ENCODE measurements around the gene ZNF385B. TPM values are rescaled to one million over a fixed set of nuclear protein-coding genes. Genes with fewer than 3 reads are reported as not detected.

Gene ZNF385B
- polyA plus RNA-seq, 1 donor (not counting 4 experiments of a cell fraction or from before 2014, with no cell fraction given): 0.17 TPM

DNA sequence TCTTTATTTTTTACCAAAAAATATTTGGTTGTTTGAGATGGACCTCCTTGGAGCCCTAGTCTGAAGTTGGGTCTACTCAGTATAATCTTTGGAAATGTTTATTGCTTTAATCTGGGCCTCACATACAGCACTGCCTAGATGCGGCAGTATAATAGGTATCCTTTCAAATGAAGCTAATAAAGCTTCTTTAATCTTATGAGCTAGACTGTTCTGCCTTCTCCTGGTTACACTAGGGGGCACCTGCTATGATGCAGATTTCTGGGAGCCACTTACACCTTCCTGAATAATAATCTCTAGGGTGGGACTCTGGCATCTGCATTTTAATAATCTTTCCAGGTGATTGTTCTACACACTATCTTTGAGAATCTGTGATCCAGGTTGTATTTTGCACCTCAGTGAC, 427.1 kb downstream of the ZNF385B start:
- H3K9me1 ChIP-seq (ENCODE audit: control insufficient read depth, extremely low read depth, insufficient read depth, low read length): no peaks in the 10 kb centered on the region
- H3K27ac ChIP-seq (ENCODE audit: control insufficient read depth, insufficient read depth, low read length): no peak overlapping the region
- no peak overlapping the region for H3K9ac ChIP-seq (ENCODE audit: control insufficient read depth, extremely low read depth, insufficient read depth, low read length)
- FAIRE-seq (no peak), DNase-seq (ENCODE audit: low read depth, low spot score) (no peak)
- dilution Hi-C loops (cut with MboI; ENCODE audit: extremely low pct_ligation_motif_present, low sequenced_read_pairs): no loop called here
- H3K36me3 ChIP-seq (ENCODE audit: control insufficient read depth in 2 of 2, extremely low read depth in 1 of 2, insufficient read depth in 2 of 2, low read length in 2 of 2): no peaks in the 10 kb centered on the region
- H4K20me1 ChIP-seq (ENCODE audit: control insufficient read depth, extremely low read depth, insufficient read depth, low read length): no peaks in the 10 kb centered on the region
- no peaks in the 10 kb centered on the region for H3K9me3 ChIP-seq (ENCODE audit: control insufficient read depth, low read depth, low read length)
- H3K4me2 ChIP-seq (ENCODE audit: control insufficient read depth, extremely low read depth, insufficient read depth, low read depth, low read length): no peak overlapping the region
- no peak overlapping the region for H2AFZ ChIP-seq (ENCODE audit: control insufficient read depth, low read length)
- no peaks in the 10 kb centered on the region for H3K79me2 ChIP-seq (ENCODE audit: control insufficient read depth, insufficient read depth, low read length)
- H3K4me1 ChIP-seq (ENCODE audit: control insufficient read depth, extremely low read depth, insufficient read depth, low read length): no peaks in the 10 kb centered on the region
- no peaks in the 10 kb centered on the region for H3K27me3 ChIP-seq (ENCODE audit: control insufficient read depth, extremely low read depth, insufficient read depth, low read length)
- no peak overlapping the region for H3K4me3 ChIP-seq (ENCODE audit: control insufficient read depth in 2 of 3, extremely low read depth in 1 of 3, insufficient read depth in 2 of 3, low read depth in 1 of 3, low read length in 3 of 3)
- no peak for TF ChIP-seq EZH2 (IDR thresholded peaks at IDR 0.05; ENCODE audit: low read length)
- TF ChIP-seq CTCF (optimal IDR thresholded peaks at IDR 0.05 in 1 of 3, IDR thresholded peaks at IDR 0.05 in 1 of 3, conservative IDR thresholded peaks at IDR 0.05 in 1 of 3; ENCODE audit: extremely low read depth in 1 of 3, insufficient read depth in 2 of 3, low read length in 3 of 3): no peak

GRCh38 chr2:179432751-179433150, 428.7 kb downstream of the ZNF385B start:
- no peaks in the 10 kb centered on the region for H3K9me1 ChIP-seq (ENCODE audit: control insufficient read depth, extremely low read depth, insufficient read depth, low read length)
- H3K79me2 ChIP-seq (ENCODE audit: control insufficient read depth, insufficient read depth, low read length): no peaks in the 10 kb centered on the region
- H3K36me3 ChIP-seq (ENCODE audit: control insufficient read depth in 2 of 2, extremely low read depth in 1 of 2, insufficient read depth in 2 of 2, low read length in 2 of 2): no peaks in the 10 kb centered on the region
- TF ChIP-seq CTCF (optimal IDR thresholded peaks at IDR 0.05 in 1 of 3, IDR thresholded peaks at IDR 0.05 in 1 of 3, conservative IDR thresholded peaks at IDR 0.05 in 1 of 3; ENCODE audit: extremely low read depth in 1 of 3, insufficient read depth in 2 of 3, low read length in 3 of 3) (no peak), EZH2 (IDR thresholded peaks at IDR 0.05; ENCODE audit: low read length) (no peak)
- no peak overlapping the region for H2AFZ ChIP-seq (ENCODE audit: control insufficient read depth, low read length)
- no peaks in the 10 kb centered on the region for H3K9me3 ChIP-seq (ENCODE audit: control insufficient read depth, low read depth, low read length)
- FAIRE-seq (no peak), DNase-seq (ENCODE audit: low read depth, low spot score) (no peak)
- H3K4me2 ChIP-seq (ENCODE audit: control insufficient read depth, extremely low read depth, insufficient read depth, low read depth, low read length): no peak overlapping the region
- H3K4me1 ChIP-seq (ENCODE audit: control insufficient read depth, extremely low read depth, insufficient read depth, low read length): no peaks in the 10 kb centered on the region
- no peaks in the 10 kb centered on the region for H4K20me1 ChIP-seq (ENCODE audit: control insufficient read depth, extremely low read depth, insufficient read depth, low read length)
- dilution Hi-C loops (cut with MboI; ENCODE audit: extremely low pct_ligation_motif_present, low sequenced_read_pairs): no loop called here
- no peaks in the 10 kb centered on the region for H3K27me3 ChIP-seq (ENCODE audit: control insufficient read depth, extremely low read depth, insufficient read depth, low read length)
- no peak overlapping the region for H3K9ac ChIP-seq (ENCODE audit: control insufficient read depth, extremely low read depth, insufficient read depth, low read length)
- no peak overlapping the region for H3K4me3 ChIP-seq (ENCODE audit: control insufficient read depth in 2 of 3, extremely low read depth in 1 of 3, insufficient read depth in 2 of 3, low read depth in 1 of 3, low read length in 3 of 3)
- no peak overlapping the region for H3K27ac ChIP-seq (ENCODE audit: control insufficient read depth, insufficient read depth, low read length)
